H1 (cell line): ENCODE results near the gene SERPINB5. TPM values are rescaled to one million over a fixed set of nuclear protein-coding genes. Genes with fewer than 3 reads are reported as not detected.

Source experiments
- CTCF ChIA-PET: fragments of 300-600 bp; sonication (Branson Sonifier 250); formaldehyde crosslinking; loops from one replicate; lab custom pipeline; 2021; ENCODE audit not compliant: partially characterized antibody; lab: Charles Lee
- POLR2A ChIA-PET: fragments of 300-600 bp; sonication (Branson Sonifier 250); formaldehyde crosslinking; loops from one replicate; lab custom pipeline; 2021; ENCODE audit warnings: inconsistent platforms; ENCODE audit not compliant: partially characterized antibody; lab: Charles Lee
- DNase-seq, 2 experiments: peaks; one replicate each; pipeline versions ENCODE4 v3.0.0 to v3.0.0-alpha.2; 2010 to 2022; ENCODE audit warnings: low spot score in 2 of 2, low read depth in 1 of 2, mixed read lengths in 1 of 2
- FAIRE-seq: peaks from 2 replicates; lab custom pipeline; 2011; peaks lifted over from hg19 to GRCh38; lab: Jason Lieb, UNC
- H2AFZ ChIP-seq: 2 replicates; pipeline ENCODE4 v1.8.1; 2012; ENCODE audit warnings: low read length, inconsistent platforms
- H2AK5ac ChIP-seq: 2 replicates; pipeline ENCODE4 v1.6.1; 2013; ENCODE audit warnings: low read depth, low read length
- H2BK120ac ChIP-seq: replicated peaks from 2 replicates; pipeline ENCODE3; 2013; ENCODE audit warnings: low read depth, low read length, inconsistent platforms
- H2BK12ac ChIP-seq: 2 replicates; pipeline ENCODE4 v1.6.1; 2013; ENCODE audit warnings: low read depth, low read length
- H2BK15ac ChIP-seq: 2 replicates; pipeline ENCODE4 v1.6.1; 2013; ENCODE audit warnings: low read length
- H2BK20ac ChIP-seq: 2 replicates; pipeline ENCODE4 v1.6.1; 2013; ENCODE audit warnings: low read length
- H2BK5ac ChIP-seq: 2 replicates; pipeline ENCODE4 v1.6.1; 2013; ENCODE audit warnings: low read depth, low read length
- H3K14ac ChIP-seq: 2 replicates; pipeline ENCODE4 v1.6.1; 2013; ENCODE audit warnings: inconsistent platforms; ENCODE audit not compliant: insufficient read length
- H3K18ac ChIP-seq: 2 replicates; pipeline ENCODE4 v1.6.1; 2013; ENCODE audit warnings: low read length; ENCODE audit errors: extremely low read depth
- H3K23ac ChIP-seq: 2 replicates; pipeline ENCODE4 v1.6.1; 2013; ENCODE audit warnings: inconsistent platforms; ENCODE audit not compliant: insufficient read length
- H3K23me2 ChIP-seq: 2 replicates; pipeline ENCODE4 v1.6.1; 2013; ENCODE audit warnings: low read depth, low read length
- H3K27ac ChIP-seq: 2 replicates; pipeline ENCODE4 v1.6.1; 2011; ENCODE audit warnings: low read depth, low read length, inconsistent platforms
- H3K27me3 ChIP-seq, 4 experiments: replicated peaks in 1 of 4; 1 replicate in 1 of 4; 2 replicates in 3 of 4; pipeline versions ENCODE4 v1.6.1 to v1.8.1; 2011 to 2013; ENCODE audit warnings: low read length in 3 of 4, mild to moderate bottlenecking in 3 of 4, inconsistent platforms in 2 of 4, mixed read lengths in 2 of 4, moderate library complexity in 1 of 4; ENCODE audit not compliant: control insufficient read depth in 3 of 4, insufficient read depth in 3 of 4; ENCODE audit errors: extremely low read depth in 1 of 4
- H3K36me3 ChIP-seq, 4 experiments: 2 replicates each; pipeline versions ENCODE4 v1.6.1 to v1.8.1; 2011 to 2013; ENCODE audit warnings: mild to moderate bottlenecking in 4 of 4, low read length in 3 of 4, moderate library complexity in 2 of 4, control low read depth in 1 of 4, inconsistent platforms in 1 of 4; ENCODE audit not compliant: insufficient read depth in 4 of 4, control insufficient read depth in 2 of 4
- H3K4ac ChIP-seq: replicated peaks from 2 replicates; pipeline ENCODE3; 2013; ENCODE audit warnings: low read length, low read depth, mixed read lengths, inconsistent platforms; ENCODE audit not compliant: insufficient read length
- H3K4me1 ChIP-seq, 4 experiments: replicated peaks in 1 of 4; 1 replicate in 1 of 4; 2 replicates in 3 of 4; pipeline versions ENCODE4 v1.6.1 to v1.8.1; 2011 to 2013; ENCODE audit warnings: low read length in 3 of 4, inconsistent platforms in 2 of 4, mixed read lengths in 1 of 4; ENCODE audit not compliant: insufficient read depth in 4 of 4, control insufficient read depth in 3 of 4
- H3K4me2 ChIP-seq, 2 experiments: 2 replicates each; pipeline versions ENCODE4 v1.6.1 to v1.8.1; 2011 to 2013; ENCODE audit warnings: low read depth in 2 of 2, low read length in 2 of 2, control low read depth in 1 of 2, inconsistent platforms in 1 of 2, mild to moderate bottlenecking in 1 of 2; ENCODE audit not compliant: insufficient read depth in 1 of 2
- H3K4me3 ChIP-seq, 4 experiments: fragments of 200-600, 300-600 bp in 1 of 4; sonication (generic), shearing (Covaris generic), sonication (Bioruptor Twin) in 1 of 4; 2 replicates each; pipeline versions ENCODE4 v1.5.1 to v1.8.1; 2011 to 2016; ENCODE audit warnings: low read length in 4 of 4, low read depth in 3 of 4, control low read depth in 2 of 4, inconsistent platforms in 2 of 4, mild to moderate bottlenecking in 2 of 4, mixed read lengths in 1 of 4, moderate library complexity in 1 of 4; ENCODE audit not compliant: insufficient read depth in 2 of 4; ENCODE audit errors: extremely low read depth in 1 of 4
- H3K56ac ChIP-seq: replicated peaks from 2 replicates; pipeline ENCODE3; 2013; ENCODE audit warnings: low read depth, mild to moderate bottlenecking, mixed read lengths, low read length, inconsistent platforms; ENCODE audit not compliant: insufficient read length
- H3K79me1 ChIP-seq: 2 replicates; pipeline ENCODE4 v1.6.1; 2013; ENCODE audit warnings: low read depth, low read length, control low read depth
- H3K79me2 ChIP-seq, 2 experiments: 2 replicates each; pipeline versions ENCODE4 v1.6.1 to v1.8.1; 2012 to 2013; ENCODE audit warnings: low read length in 2 of 2, mild to moderate bottlenecking in 2 of 2, inconsistent platforms in 1 of 2; ENCODE audit not compliant: insufficient read depth in 2 of 2, control insufficient read depth in 1 of 2
- H3K9ac ChIP-seq, 4 experiments: replicated peaks in 1 of 4; 1 replicate in 1 of 4; 2 replicates in 3 of 4; pipeline versions ENCODE4 v1.6.1 to v1.8.1; 2011 to 2013; ENCODE audit warnings: low read depth in 3 of 4, low read length in 3 of 4, control low read depth in 2 of 4, mild to moderate bottlenecking in 2 of 4, moderate library complexity in 2 of 4, inconsistent platforms in 1 of 4; ENCODE audit errors: extremely low read depth in 1 of 4
- H3K9me3 ChIP-seq, 2 experiments: 2 replicates each; pipeline versions ENCODE4 v1.6.1 to v1.8.1; 2012 to 2013; ENCODE audit warnings: mild to moderate bottlenecking in 2 of 2, moderate library complexity in 2 of 2, control low read depth in 1 of 2, inconsistent platforms in 1 of 2, low read depth in 1 of 2, low read length in 1 of 2, mixed read lengths in 1 of 2; ENCODE audit not compliant: insufficient read depth in 2 of 2
- H4K20me1 ChIP-seq, 2 experiments: replicated peaks in 1 of 2; 2 replicates each; pipeline versions ENCODE3 to v1.8.1; 2011 to 2013; ENCODE audit warnings: inconsistent platforms in 2 of 2, low read length in 2 of 2, mild to moderate bottlenecking in 1 of 2; ENCODE audit not compliant: insufficient read depth in 2 of 2, control insufficient read depth in 1 of 2
- H4K5ac ChIP-seq: 2 replicates; pipeline ENCODE4 v1.6.1; 2013; ENCODE audit warnings: low read length, low read depth, mixed read lengths, inconsistent platforms; ENCODE audit not compliant: insufficient read length
- H4K8ac ChIP-seq: 2 replicates; pipeline ENCODE4 v1.8.0; 2013; ENCODE audit warnings: mild to moderate bottlenecking, moderate library complexity, low read length, inconsistent platforms; ENCODE audit not compliant: insufficient read depth; ENCODE audit errors: extremely low read depth
- H4K91ac ChIP-seq: replicated peaks from 2 replicates; pipeline ENCODE3; 2013; ENCODE audit warnings: low read length, mixed read lengths, inconsistent platforms; ENCODE audit not compliant: insufficient read length
- CBX8 ChIP-seq: fragments of 300-800, 300-1000 bp; sonication (generic); IDR thresholded peaks from 2 replicates; pipeline ENCODE4 v1.7.1; 2016; ENCODE audit warnings: low read depth, low read length, borderline replicate concordance
- CTBP2 ChIP-seq: IDR thresholded peaks from 2 replicates; pipeline ENCODE4 v1.7.0; 2011; ENCODE audit warnings: borderline replicate concordance, mild to moderate bottlenecking, moderate library complexity, mixed read lengths, low read length; ENCODE audit not compliant: insufficient read depth, insufficient read length
- JUN ChIP-seq: IDR thresholded peaks from 2 replicates; pipeline ENCODE4 v1.6.1; 2011; ENCODE audit warnings: low read depth, mild to moderate bottlenecking, improper control_type of control experiment, low read length
- JUND ChIP-seq: IDR thresholded peaks from 2 replicates; pipeline ENCODE4 v1.6.1; 2011; ENCODE audit warnings: mild to moderate bottlenecking, improper control_type of control experiment, low read length
- POLR2A ChIP-seq, 2 experiments: IDR thresholded peaks; 1 replicate in 1 of 2; 2 replicates in 1 of 2; pipeline ENCODE4 v1.6.1; 2011; ENCODE audit warnings: low read depth in 2 of 2, low read length in 2 of 2, mild to moderate bottlenecking in 2 of 2; ENCODE audit errors: control extremely low read depth in 1 of 2
- SIN3A ChIP-seq, 2 experiments: IDR thresholded peaks in 1 of 2; conservative IDR thresholded peaks in 1 of 2; 2 replicates each; pipeline ENCODE4 v1.6.1; 2011 to 2012; ENCODE audit warnings: low read length in 2 of 2, improper control_type of control experiment in 1 of 2, low read depth in 1 of 2, mild to moderate bottlenecking in 1 of 2
- SP2 ChIP-seq: IDR thresholded peaks from 2 replicates; pipeline ENCODE4 v1.6.1; 2012; ENCODE audit warnings: mild to moderate bottlenecking, low read length, inconsistent platforms
- WGBS, 2 experiments: shearing (Covaris generic) in 1 of 2; methylation state at CpG; one replicate each; pipeline versions ENCODE4 v1.1.6 to v1.1.7; 2013 to 2015; ENCODE audit warnings: low lambda C conversion rate in 2 of 2, mixed read lengths in 2 of 2, inconsistent platforms in 1 of 2, low coverage in 1 of 2, missing lambda C conversion rate in 1 of 2; ENCODE audit not compliant: insufficient replicate concordance in 2 of 2, insufficient coverage in 1 of 2, insufficient read length in 1 of 2; ENCODE audit errors: extremely low coverage in 1 of 2, missing lambda C conversion rate in 1 of 2; 5-methylcytosine and 5-hydroxymethylcytosine counted together
- polyA plus RNA-seq, 7 experiments: library from polyadenylated mRNA; depleted of rRNA in 3 of 7; stranded (reverse) in 5 of 7; unstranded in 2 of 7; fragments of >200 nt in 5 of 7; fragments of 200-250 nt in 2 of 7; gene quantifications; 1 replicate in 5 of 7; 2 replicates in 1 of 7; 4 replicates in 1 of 7; pipeline versions ENCODE4 v1.2.1 to v1.2.3, GENCODE V29; 2011 to 2013; ENCODE audit warnings: missing spikeins in 2 of 7, mixed read lengths in 2 of 7
- total RNA-seq: library from RNA; stranded (reverse); fragmentation: NEBNext Ultra II Directional; extraction: Animal tissue kit (Norgen Biotek cat#: 25700); gene quantifications from 2 replicates; pipeline ENCODE4 v1.2.1, GENCODE V29; 2021
- TF ChIP-seq, protein P1 (sequence below): IDR thresholded peaks from 2 replicates; pipeline ENCODE4 v1.6.1; 2012; ENCODE audit warnings: inconsistent platforms

Gene SERPINB5
- total and polyA plus RNA-seq, 2 of the 8 experiments (the other 6 are each of a cell fraction or from before 2014, with no cell fraction given), result 0.03 TPM; not detected in 1

DNA sequence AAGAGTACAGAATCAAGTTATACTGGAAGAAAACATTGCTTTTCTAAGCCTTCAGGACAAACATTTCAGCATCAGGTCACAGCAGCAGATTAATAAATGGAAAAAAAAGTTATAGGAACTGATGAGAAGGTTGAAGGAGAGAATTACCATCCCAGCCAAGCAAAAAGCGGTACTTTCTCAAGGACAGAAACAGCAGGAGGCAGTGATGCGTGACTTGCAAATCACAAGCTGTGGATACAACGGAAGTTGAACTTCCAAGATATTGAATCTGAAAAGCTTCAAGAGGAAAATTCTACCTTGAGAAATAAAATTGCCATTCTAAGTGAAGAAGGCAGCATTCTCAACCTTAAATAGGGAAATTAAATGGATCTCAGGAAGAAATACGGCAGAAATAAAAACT, 46.9 kb downstream of the SERPINB5 start:
- Histone ChIP-seq H3K4me1 (no peaks in the 10 kb centered on the region), H4K5ac (no peak overlapping the region), H3K27me3 (no peaks in the 10 kb centered on the region), H2AFZ (no peak overlapping the region), H3K18ac (no peak overlapping the region), H3K27ac (no peak overlapping the region), H3K14ac (no peak overlapping the region), H3K56ac (no peak overlapping the region), H2BK12ac (no peak overlapping the region), H4K91ac (no peak overlapping the region), H3K4me3 (no peak overlapping the region), H3K9ac (no peak overlapping the region), H3K23me2 (no peaks in the 10 kb centered on the region), H2AK5ac (no peak overlapping the region), H3K4ac (no peak overlapping the region), H3K79me2 (no peaks in the 10 kb centered on the region), H4K8ac (no peak overlapping the region), H3K79me1 (no peaks in the 10 kb centered on the region), H2BK120ac (no peak overlapping the region), H4K20me1 (no peaks in the 10 kb centered on the region), H3K4me2 (no peak overlapping the region), H3K23ac (no peak overlapping the region), H3K9me3 (no peaks in the 10 kb centered on the region), H2BK15ac (no peak overlapping the region), H3K36me3 (no peaks in the 10 kb centered on the region), H2BK5ac (no peak overlapping the region), H2BK20ac (no peak overlapping the region)
- TF ChIP-seq, protein P1, sequence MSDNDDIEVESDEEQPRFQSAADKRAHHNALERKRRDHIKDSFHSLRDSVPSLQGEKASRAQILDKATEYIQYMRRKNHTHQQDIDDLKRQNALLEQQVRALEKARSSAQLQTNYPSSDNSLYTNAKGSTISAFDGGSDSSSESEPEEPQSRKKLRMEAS, result no peak
- TF ChIP-seq SIN3A (conservative IDR thresholded peaks at IDR 0.05 in 1 of 2, IDR thresholded peaks at IDR 0.05 in 1 of 2; ENCODE audit: low read depth in 1 of 2, low read length in 2 of 2) (no peak), CBX8 (no peak), POLR2A (IDR thresholded peaks at IDR 0.05; ENCODE audit: control extremely low read depth in 1 of 2, low read depth in 2 of 2, low read length in 2 of 2) (no peak), JUN (no peak), SP2 (no peak), JUND (no peak), CTBP2 (no peak)
- FAIRE-seq (peak; percentile 28), DNase-seq (no peak)
- POLR2A ChIA-PET, result no interaction called here
- CTCF ChIA-PET, result interaction anchor here (0.7 to 2.4 kb wide), 4 partner anchors 18 to 55 kb away, joined by 3 to 18 read pairs (median 4); partner anchors contain the start of gene SERPINB12
- WGBS, 2 experiments, result 45% methylated on average over 4 of the region's 4 CpGs; no CpG with 5 or more reads in 1 of the 2 experiments
